CD8-positive, alpha-beta memory T cell (primary cell): ENCODE data around the gene MSLN. TPM values are rescaled to one million over a fixed set of nuclear protein-coding genes. Genes with fewer than 3 reads are reported as not detected.
A peak's percentile ranks its signal among the peaks of the same experiment; 100 is the strongest.

ENCODE experiments used
- CTCF ChIA-PET: fragments of 350-600 bp; sonication (Branson Sonifier 250); formaldehyde crosslinking; loops from one replicate; lab custom pipeline; 2021; ENCODE audit warnings: antibody characterized with exemption; lab: Charles Lee
- POLR2A ChIA-PET: fragments of 350-600 bp; sonication (Branson Sonifier 250); formaldehyde crosslinking; loops from one replicate; lab custom pipeline; 2021; ENCODE audit warnings: antibody characterized with exemption; lab: Charles Lee
- DNase-seq, 5 donors: peaks; one replicate each; pipeline versions ENCODE4 v3.0.0 to v3.0.0-alpha.2; 2020 to 2022; ENCODE audit warnings: mixed read lengths in 1 of 5
- H3K27ac ChIP-seq: one replicate; pipeline ENCODE4 v1.7.0; 2013; ENCODE audit warnings: low read depth, mild to moderate bottlenecking, low read length, moderate library complexity
- H3K27me3 ChIP-seq: 2 replicates; pipeline ENCODE4 v1.7.0; 2013; ENCODE audit warnings: low read length, mild to moderate bottlenecking; ENCODE audit not compliant: insufficient read depth, poor library complexity, severe bottlenecking
- H3K36me3 ChIP-seq: 2 replicates; pipeline ENCODE4 v1.7.0; 2013; ENCODE audit warnings: mild to moderate bottlenecking, low read length, moderate library complexity; ENCODE audit not compliant: insufficient read depth
- H3K4me1 ChIP-seq: 2 replicates; pipeline ENCODE4 v1.7.0; 2013; ENCODE audit warnings: mild to moderate bottlenecking, low read length, moderate library complexity; ENCODE audit not compliant: insufficient read depth
- H3K4me3 ChIP-seq: 2 replicates; pipeline ENCODE4 v1.7.0; 2013; ENCODE audit warnings: mild to moderate bottlenecking, low read length
- H3K9me3 ChIP-seq: 2 replicates; pipeline ENCODE4 v1.7.0; 2013; ENCODE audit warnings: mild to moderate bottlenecking, low read length
- H3K27ac Mint-ChIP-seq, 8 donors: one replicate each; pipeline ENCODE4 v1.8.0; 2020 to 2021; ENCODE audit warnings: mixed read lengths in 8 of 8, mild to moderate bottlenecking in 6 of 8, inconsistent platforms in 3 of 8, moderate library complexity in 3 of 8
- H3K27me3 Mint-ChIP-seq, 2 donors: one replicate each; pipeline ENCODE4 v1.8.0; 2020 to 2021; ENCODE audit warnings: mixed read lengths in 2 of 2, mild to moderate bottlenecking in 1 of 2, moderate library complexity in 1 of 2
- H3K36me3 Mint-ChIP-seq, 3 donors: one replicate each; pipeline ENCODE4 v1.8.0; 2020 to 2021; ENCODE audit warnings: mixed read lengths in 3 of 3, inconsistent platforms in 1 of 3, mild to moderate bottlenecking in 1 of 3
- H3K4me1 Mint-ChIP-seq, 3 donors: one replicate each; pipeline ENCODE4 v1.8.0; 2020 to 2021; ENCODE audit warnings: mixed read lengths in 3 of 3, inconsistent platforms in 1 of 3, mild to moderate bottlenecking in 1 of 3
- H3K4me3 Mint-ChIP-seq, 7 donors: one replicate each; pipeline ENCODE4 v1.8.0; 2020 to 2021; ENCODE audit warnings: mixed read lengths in 7 of 7, mild to moderate bottlenecking in 6 of 7, moderate library complexity in 4 of 7, inconsistent platforms in 2 of 7
- H3K9me3 Mint-ChIP-seq, 5 donors: one replicate each; pipeline ENCODE4 v1.8.0; 2020 to 2022; ENCODE audit warnings: mixed read lengths in 5 of 5, mild to moderate bottlenecking in 3 of 5, moderate library complexity in 2 of 5, inconsistent platforms in 1 of 5
- polyA plus RNA-seq: library from polyadenylated mRNA; unstranded; fragments of 300-500 nt; fragmentation: Illumina TruSeq; gene quantifications from one replicate; pipeline ENCODE4 v1.2.3, GENCODE V29; 2021
- total RNA-seq, 2 experiments: library from RNA; stranded (reverse); gene quantifications; one replicate each; pipeline ENCODE4 v1.2.3, GENCODE V29; 2021

Gene MSLN
- total and polyA plus RNA-seq, 3 experiments from 2014 or later = not detected

DNA sequence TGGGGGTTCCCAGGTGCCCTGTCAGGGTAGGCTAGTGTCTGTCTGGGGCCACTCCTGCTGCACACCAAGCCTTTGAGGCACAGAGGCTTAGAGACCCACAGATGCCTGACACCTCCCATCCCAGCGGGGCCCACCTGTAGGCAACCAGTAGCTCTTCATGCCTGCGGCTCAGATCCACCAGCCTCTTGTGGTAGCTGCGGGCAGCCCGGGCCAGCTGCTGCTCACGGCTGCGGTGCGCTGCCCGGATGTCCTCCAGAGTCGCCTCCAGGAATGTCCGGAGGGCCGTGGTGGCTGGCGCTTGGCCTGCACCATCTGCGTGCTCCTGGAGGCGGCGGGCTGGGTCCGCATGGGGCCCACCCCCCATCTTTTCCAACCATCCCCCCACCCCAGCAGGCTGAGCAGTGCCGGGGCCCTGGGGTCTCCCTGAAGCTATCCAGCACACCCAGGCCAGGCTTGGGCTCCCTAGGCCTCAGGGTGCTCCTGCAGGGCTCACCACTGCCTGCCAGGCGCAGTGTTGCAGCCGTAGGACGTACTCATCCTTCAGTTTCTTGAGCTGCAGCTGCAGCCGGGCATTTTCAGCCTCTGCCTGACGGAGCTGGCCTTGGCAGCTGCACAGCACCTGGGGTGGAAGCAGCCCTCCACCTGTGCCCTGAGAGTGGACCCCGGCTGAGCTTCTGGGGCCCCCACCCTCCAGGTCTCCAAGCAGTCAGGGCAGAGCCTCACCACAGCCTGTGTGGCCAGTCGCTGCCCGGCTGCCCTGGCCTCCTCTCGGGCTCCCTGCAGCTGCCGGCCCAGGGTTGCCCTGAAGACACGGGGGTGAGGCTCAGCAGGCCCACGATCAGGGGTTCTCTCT, 36.1 kb upstream of the MSLN start:
- Mint-ChIP-seq H3K9me3 (no peaks in the 10 kb centered on the region), H3K36me3 (no peaks in the 10 kb centered on the region), H3K4me1 (peaks cover 9 to 39% (median 11%) of the 10 kb centered on the region in 3 donors), H3K27me3 (no peaks in the 10 kb centered on the region), H3K27ac (peak overlapping the region in 2 of 8 donors; percentile 51 to 87), H3K4me3 (peak overlapping the region in 1 of 7 donors; percentile 81)
- DNase-seq = no peak
- no peak overlapping the region for H3K4me3 ChIP-seq
- H3K9me3 ChIP-seq = no peaks in the 10 kb centered on the region
- POLR2A ChIA-PET = interaction anchor here (0.6 to 5.4 kb wide), 4 partner anchors 9 to 40 kb away, joined by 3 to 53 read pairs (median 10); partner anchors contain the start of genes CIAO3, JMJD8 and METRN
- peaks cover 30% of the 10 kb centered on the region for H3K4me1 ChIP-seq
- no peak overlapping the region for H3K27ac ChIP-seq
- CTCF ChIA-PET = interaction anchor here (7.2 to 22.8 kb wide), 2 partner anchors 10 to 12 kb away, joined by 59 to 332 read pairs; partner anchors contain the start of genes CIAO3, HAGHL and METRN
- no peaks in the 10 kb centered on the region for H3K36me3 ChIP-seq
- H3K27me3 ChIP-seq = no peaks in the 10 kb centered on the region

GRCh38 chr16:725041-725376, 35.5 kb upstream of the MSLN start:
- H3K36me3 Mint-ChIP-seq = no peaks in the 10 kb centered on the region
- no peaks in the 10 kb centered on the region for H3K9me3 Mint-ChIP-seq
- no peaks in the 10 kb centered on the region for H3K27me3 Mint-ChIP-seq
- Histone ChIP-seq H3K27ac (no peak overlapping the region), H3K9me3 (no peaks in the 10 kb centered on the region), H3K4me1 (peaks cover 25% of the 10 kb centered on the region), H3K36me3 (no peaks in the 10 kb centered on the region), H3K27me3 (no peaks in the 10 kb centered on the region), H3K4me3 (no peak overlapping the region)
- CTCF ChIA-PET = interaction anchor here (7.2 to 22.8 kb wide), 2 partner anchors 11 kb away, joined by 59 to 332 read pairs; partner anchors contain the start of genes CIAO3, HAGHL and METRN
- no peak for DNase-seq
- POLR2A ChIA-PET = interaction anchor here (0.6 to 5.4 kb wide), 6 partner anchors 9 to 40 kb away, joined by 3 to 53 read pairs (median 3); partner anchors contain the start of genes JMJD8 and METRN
- peaks cover 5 to 33% (median 6%) of the 10 kb centered on the region in 3 donors for H3K4me1 Mint-ChIP-seq
- peak overlapping the region in 5 of 8 donors; percentile 46 to 86 (median 78) for H3K27ac Mint-ChIP-seq
- peak overlapping the region in 2 of 7 donors; percentile 81 to 87 for H3K4me3 Mint-ChIP-seq

GRCh38 chr16:725463-726187, 34.9 kb upstream of the MSLN start:
- H3K36me3 Mint-ChIP-seq = no peaks in the 10 kb centered on the region
- Histone ChIP-seq H3K27ac (no peak overlapping the region), H3K4me1 (peaks cover 18% of the 10 kb centered on the region), H3K4me3 (no peak overlapping the region), H3K9me3 (no peaks in the 10 kb centered on the region), H3K36me3 (no peaks in the 10 kb centered on the region), H3K27me3 (no peaks in the 10 kb centered on the region)
- ChIA-PET POLR2A (interaction anchor here (0.6 to 5.4 kb wide), 7 partner anchors 10 to 62 kb away, joined by 3 to 53 read pairs (median 3); partner anchors contain the start of genes CIAO3, JMJD8, METRN and RPUSD1), CTCF (interaction anchor here (0.8 to 22.8 kb wide), 3 partner anchors 11 to 15 kb away, joined by 8 to 332 read pairs (median 59); partner anchors contain the start of genes CIAO3, HAGHL and METRN)
- H3K4me3 Mint-ChIP-seq = peak overlapping the region in 5 of 7 donors; percentile 5 to 87 (median 73)
- H3K9me3 Mint-ChIP-seq = no peaks in the 10 kb centered on the region
- H3K27ac Mint-ChIP-seq = peak overlapping the region; percentile 12 to 86 (median 57)
- no peaks in the 10 kb centered on the region for H3K27me3 Mint-ChIP-seq
- H3K4me1 Mint-ChIP-seq = peaks cover 0 to 28% (median 3%) of the 10 kb centered on the region in 3 donors
- DNase-seq = no peak

- peak overlapping the region in 6 of 7 donors; percentile 63 to 87 (median 70) for H3K4me3 Mint-ChIP-seq
- peaks cover 18% of the 10 kb centered on the region for H3K4me1 ChIP-seq
- peak overlapping the region in 3 of 8 donors; percentile 77 to 86 (median 77) for H3K27ac Mint-ChIP-seq
- H3K27me3 Mint-ChIP-seq = no peaks in the 10 kb centered on the region
- no peaks in the 10 kb centered on the region for H3K36me3 Mint-ChIP-seq
- no peak overlapping the region for H3K27ac ChIP-seq
- POLR2A ChIA-PET = interaction anchor here (0.7 to 5.4 kb wide), 4 partner anchors 10 to 30 kb away, joined by 3 to 53 read pairs (median 9); partner anchors contain the start of genes CIAO3 and METRN
- CTCF ChIA-PET = interaction anchor here (0.8 to 22.8 kb wide), 3 partner anchors 10 to 16 kb away, joined by 8 to 332 read pairs (median 59); partner anchors contain the start of genes CIAO3, HAGHL and METRN
- no peak overlapping the region for H3K4me3 ChIP-seq
- no peak for DNase-seq
- no peaks in the 10 kb centered on the region for H3K9me3 Mint-ChIP-seq
- H3K9me3 ChIP-seq = no peaks in the 10 kb centered on the region
- no peaks in the 10 kb centered on the region for H3K36me3 ChIP-seq
- H3K27me3 ChIP-seq = no peaks in the 10 kb centered on the region
- peaks cover 0 to 28% (median 3%) of the 10 kb centered on the region in 3 donors for H3K4me1 Mint-ChIP-seq
These were observed 34.4 kb upstream of the MSLN start for GRCh38 chr16:726188-726437.

- peak within 1 kb of the TSS; percentile 64 to 87 (median 69) for H3K4me3 Mint-ChIP-seq
- peak within 1 kb of the TSS; percentile 73 for H3K27ac ChIP-seq
- DNase-seq = peak; percentile 64 to 81 (median 68)
- ChIA-PET CTCF (interaction anchor here (0.8 to 22.8 kb wide), 5 partner anchors 9 to 59 kb away, joined by 8 to 332 read pairs (median 59); partner anchors contain the start of genes ANTKMT, CCDC78, CIAO3 and HAGHL), POLR2A (interaction anchor here (0.5 to 5.4 kb wide), 7 partner anchors 11 to 746 kb away, joined by 3 to 53 read pairs (median 3); partner anchors contain the start of genes CIAO3, METRN, STUB1 and WDR24)
- no peaks in the 10 kb centered on the region for H3K9me3 ChIP-seq
- peak within 1 kb of the TSS; percentile 69 for H3K4me3 ChIP-seq
- H3K27me3 ChIP-seq = no peaks in the 10 kb centered on the region
- no peaks in the 10 kb centered on the region for H3K36me3 Mint-ChIP-seq
- peaks cover 0 to 28% (median 3%) of the 10 kb centered on the region in 3 donors for H3K4me1 Mint-ChIP-seq
- H3K4me1 ChIP-seq = peaks cover 15% of the 10 kb centered on the region
- H3K27me3 Mint-ChIP-seq = no peaks in the 10 kb centered on the region
- peak within 1 kb of the TSS; percentile 12 to 86 (median 64) for H3K27ac Mint-ChIP-seq
- no peaks in the 10 kb centered on the region for H3K9me3 Mint-ChIP-seq
- H3K36me3 ChIP-seq = no peaks in the 10 kb centered on the region
These were observed 33.9 kb upstream of the MSLN start, which contains the start of the genes CCDC78 and HAGHL for GRCh38 chr16:726438-727290. CCDC78 (minus strand) TSS chr16:726443; CDS start chr16:726367, 76 bp downstream. HAGHL (plus strand) TSS chr16:727106; CDS start chr16:727510, 404 bp downstream.

DNA sequence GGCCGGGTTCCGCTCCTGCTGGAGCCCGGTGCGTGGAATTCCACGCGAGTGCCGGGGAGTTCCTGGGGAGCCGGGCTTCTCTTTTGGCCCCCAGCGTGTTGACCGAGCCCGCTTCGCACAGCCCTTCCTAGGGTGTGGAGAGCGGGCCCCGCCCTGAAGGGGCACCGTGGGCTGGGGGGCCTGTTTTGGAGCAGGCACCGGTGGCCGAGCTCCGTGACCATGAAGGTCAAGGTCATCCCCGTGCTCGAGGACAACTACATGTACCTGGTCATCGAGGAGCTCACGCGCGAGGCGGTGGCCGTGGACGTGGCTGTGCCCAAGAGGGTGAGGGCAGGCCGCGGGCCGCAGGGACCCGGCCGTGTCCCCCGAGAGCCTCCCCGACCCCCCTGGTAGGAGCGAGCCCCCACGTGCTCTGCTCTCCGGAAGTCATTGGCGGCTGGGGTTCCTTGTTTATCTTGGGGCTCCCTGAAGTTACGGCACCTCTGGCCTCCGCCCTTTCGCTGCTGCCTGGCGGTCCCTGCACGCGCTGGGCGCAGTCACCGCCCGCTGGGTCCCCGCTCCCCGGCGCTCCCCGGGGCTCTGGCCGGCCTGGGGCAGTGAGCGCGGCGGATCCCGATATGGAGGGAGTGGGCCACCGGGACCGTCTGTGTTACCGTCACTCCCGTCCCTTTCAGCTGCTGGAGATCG, 33.1 kb upstream of the MSLN start:
- Histone ChIP-seq H3K36me3 (no peaks in the 10 kb centered on the region), H3K9me3 (no peaks in the 10 kb centered on the region), H3K27me3 (no peaks in the 10 kb centered on the region), H3K4me3 (peak overlapping the region; percentile 69), H3K4me1 (peaks cover 9% of the 10 kb centered on the region), H3K27ac (peak overlapping the region; percentile 73)
- CTCF ChIA-PET = interaction anchor here (2.4 to 22.8 kb wide), 3 partner anchors 9 to 58 kb away, joined by 11 to 332 read pairs (median 332); partner anchors contain the start of genes ANTKMT, CCDC78, CIAO3 and HAGHL
- POLR2A ChIA-PET = interaction anchor here (0.5 to 5.4 kb wide), 9 partner anchors 8 to 745 kb away, joined by 3 to 53 read pairs (median 3); partner anchors contain the start of genes CIAO3, METRN, STUB1 and WDR24
- H3K4me1 Mint-ChIP-seq = peaks cover 0 to 22% (median 2%) of the 10 kb centered on the region in 3 donors
- no peaks in the 10 kb centered on the region for H3K27me3 Mint-ChIP-seq
- H3K36me3 Mint-ChIP-seq = peaks cover 0 to 3% (median 0%) of the 10 kb centered on the region in 3 donors
- no peaks in the 10 kb centered on the region for H3K9me3 Mint-ChIP-seq
- H3K4me3 Mint-ChIP-seq = peak overlapping the region; percentile 50 to 79 (median 57)
- peak in 1 of 5 donors; percentile 36 for DNase-seq
- peak overlapping the region in 3 of 8 donors; percentile 33 to 81 (median 52) for H3K27ac Mint-ChIP-seq
